Left cardiac atrium (tissue), 4 donors: ENCODE results near the gene ASXL1. TPM values are rescaled to one million over a fixed set of nuclear protein-coding genes. Genes with fewer than 3 reads are reported as not detected.

Source experiments
- ATAC-seq, 2 donors: fragments of 200-7000 bp; cut with Tn5 transposase; one replicate each; pipeline ENCODE4 v1.9.1; 2020; ENCODE audit warnings: mild to moderate bottlenecking in 2 of 2, moderate library complexity in 2 of 2
- DNase-seq: peaks from one replicate; pipeline ENCODE4 v3.0.0-alpha.2; 2020
- intact Hi-C, 2 donors: fragments of 100-400 bp; cut with DNase I; formaldehyde crosslinking; loops; one replicate each; pipeline versions ENCODE4 v1.14.1 to v1.15.1; 2022 to 2023
- total RNA-seq, 2 donors: library from RNA; stranded (reverse); fragmentation: NEBNext Ultra II Directional; extraction: Animal tissue kit (Norgen Biotek cat#: 25700); gene quantifications; one replicate each; pipeline ENCODE4 v1.2.1, GENCODE V29; 2021
- donor health status: DM: no; HTN: yes; CAD: no.
- donor health status: DM: no; HTN: yes; CAD: no; lungs with severe emphysema.
- donor health status: DM: yes; HTN: yes; CAD: no.
- donor health status: Dilated cardiomyopathy.

The ASXL1 gene
- total RNA-seq, 2 donors from 2014 or later: 32.1 to 49.0 TPM

- intact Hi-C loops: no loop called here
- ATAC-seq (no peak), DNase-seq (peak; percentile 4)
Measured at GRCh38 chr20:32479697-32480171, 121.6 kb downstream of the ASXL1 start.

- peak; percentile 17 for DNase-seq
- intact Hi-C loops: no loop called here
- ATAC-seq: no peak
Measured at GRCh38 chr20:32480371-32481241, 122.5 kb downstream of the ASXL1 start.

DNA sequence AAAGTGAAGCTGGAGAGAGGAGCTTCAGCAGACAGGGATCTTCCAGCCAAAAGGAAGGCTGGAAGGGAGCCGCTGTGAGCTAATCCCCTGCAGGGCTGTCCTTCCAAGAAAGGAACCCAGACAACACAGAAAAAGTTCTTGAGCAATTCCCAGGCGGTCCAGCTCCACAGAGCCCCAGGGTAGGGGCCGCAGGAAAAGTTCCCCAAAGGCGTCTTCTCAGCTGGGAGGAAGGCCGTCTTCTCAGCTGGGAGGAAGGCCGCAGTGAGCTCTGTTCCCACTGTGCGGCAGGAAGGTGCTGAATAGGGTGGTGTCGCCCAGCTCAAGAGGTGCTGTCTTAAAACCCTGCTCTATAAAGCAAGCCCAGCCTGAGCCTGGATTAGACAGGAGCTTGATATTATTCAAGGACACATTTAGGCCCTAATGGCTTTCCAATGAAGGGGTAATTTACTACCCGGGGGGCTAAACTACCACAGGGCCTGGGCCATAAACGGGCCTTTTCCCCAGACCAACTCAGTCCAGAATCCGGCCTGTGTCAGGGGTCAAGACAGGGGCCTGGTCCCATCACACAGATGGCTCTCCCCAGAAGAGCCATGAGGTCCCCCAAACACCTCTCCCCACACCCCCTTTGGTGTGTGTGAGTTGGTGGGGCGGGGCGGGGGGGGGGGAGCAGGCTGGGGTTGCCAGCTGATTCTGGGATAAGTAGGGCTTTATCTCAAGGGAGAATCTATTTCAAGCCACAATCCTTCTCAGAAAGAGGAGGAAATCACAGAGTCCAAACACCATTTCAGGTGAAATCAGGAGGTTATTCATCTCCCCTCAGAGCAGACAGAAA, 123.4 kb downstream of the ASXL1 start:
- peak; percentile 40 for DNase-seq
- peak in 1 of 2 donors; percentile 9 for ATAC-seq
- intact Hi-C loops: no loop called here

DNA sequence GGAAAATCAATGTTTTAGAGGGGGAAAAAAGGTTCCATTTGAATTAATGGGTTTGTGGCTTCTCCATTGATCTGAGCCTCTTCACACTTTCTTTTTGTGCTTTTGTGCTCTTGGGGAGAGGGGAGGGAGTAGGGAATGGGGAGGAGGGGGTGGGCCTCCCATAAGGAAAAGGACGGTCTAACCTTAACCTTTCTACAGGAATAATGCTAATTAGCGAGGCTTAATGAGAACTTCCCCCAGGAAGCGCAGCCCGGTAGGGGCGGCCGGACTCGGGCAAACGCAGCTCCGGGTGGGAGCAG, 124.0 kb downstream of the ASXL1 start:
- intact Hi-C loops: no loop called here
- no peak for DNase-seq
- no peak for ATAC-seq

- peak; percentile 58 for DNase-seq
- intact Hi-C loops: no loop called here
- ATAC-seq: peak; percentile 43 to 45
Measured at GRCh38 chr20:32482442-32483261, 124.5 kb downstream of the ASXL1 start.

DNA sequence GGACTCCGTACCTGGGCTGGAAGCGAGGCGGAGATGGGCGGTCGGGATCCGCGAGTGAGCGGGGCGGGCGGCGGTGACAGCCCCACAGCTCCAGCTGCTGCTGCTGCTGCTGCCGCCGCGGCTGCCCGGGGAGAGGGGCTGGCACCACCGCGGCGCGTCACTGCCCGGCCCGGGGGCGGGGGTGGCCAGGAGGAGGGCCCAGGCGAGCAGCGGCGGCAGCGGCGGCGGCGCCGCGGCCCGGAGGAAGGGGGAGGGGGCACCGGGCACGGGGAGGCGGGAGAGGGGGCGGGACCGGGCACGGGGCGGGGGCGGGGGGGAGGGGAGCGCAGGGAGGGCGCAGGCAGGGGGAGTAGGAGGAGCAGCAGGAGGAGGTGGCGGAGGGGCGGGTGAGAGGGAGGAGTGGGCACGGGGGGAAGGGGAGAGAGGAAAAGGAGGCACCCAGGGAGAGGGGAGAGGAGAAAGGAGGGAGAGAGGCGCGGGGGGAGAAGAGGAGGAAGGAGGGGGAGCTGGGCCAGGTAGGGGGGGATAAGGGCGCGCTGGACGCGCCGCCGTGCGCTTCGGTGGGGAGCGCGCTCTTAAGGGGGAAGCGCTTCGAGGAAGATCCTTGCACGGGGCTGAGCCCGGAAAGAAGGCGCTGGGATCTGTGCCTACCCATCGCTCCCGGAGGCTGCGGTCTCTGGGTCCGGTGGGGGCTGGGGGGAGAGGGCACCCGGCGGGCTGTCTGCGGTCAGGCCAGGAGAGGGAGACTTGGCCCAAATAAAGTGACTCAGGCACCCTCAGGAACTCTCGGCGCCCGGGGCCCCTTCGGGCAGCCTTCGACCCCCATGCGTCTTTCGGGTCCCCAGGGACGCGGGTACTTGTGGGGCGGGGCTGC, 125.5 kb downstream of the ASXL1 start:
- ATAC-seq: peak; percentile 65 to 77
- intact Hi-C loops: no loop called here
- DNase-seq: peak; percentile 68

DNA sequence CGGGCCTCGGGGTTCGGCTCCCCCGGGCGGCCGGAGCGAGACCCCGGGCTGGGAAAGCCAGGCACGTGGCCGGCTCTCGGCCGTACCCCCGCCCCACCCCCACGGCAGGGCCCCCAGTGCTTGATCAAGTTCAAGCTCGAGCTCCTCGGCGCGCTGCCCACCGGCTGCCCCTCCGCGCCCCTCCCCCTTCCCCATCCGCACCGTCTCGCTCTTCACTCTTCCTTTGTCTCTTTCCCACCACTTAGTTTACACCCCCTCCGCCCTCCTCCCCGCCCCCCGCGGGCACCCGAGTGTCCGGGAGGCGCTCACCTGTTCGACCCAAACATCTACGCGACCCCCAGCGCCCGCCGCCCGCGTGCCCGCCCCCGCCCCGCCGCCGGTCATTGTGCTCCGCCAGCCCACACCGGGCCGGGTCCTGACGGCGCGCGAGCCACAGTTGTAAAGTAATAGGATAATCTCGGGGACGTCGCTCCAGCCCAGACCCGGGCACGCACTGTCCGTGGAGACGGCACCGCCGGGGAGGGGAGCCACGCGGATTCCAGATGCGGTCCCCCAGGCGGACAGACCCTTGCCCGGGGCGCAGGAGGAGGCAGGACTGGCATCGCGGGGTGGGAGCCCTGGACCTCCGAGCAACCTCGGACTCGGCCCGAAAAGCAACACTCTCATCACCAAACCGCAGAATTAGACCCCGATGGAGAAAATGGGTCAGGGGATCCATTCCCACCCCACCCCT, 126.3 kb downstream of the ASXL1 start:
- ATAC-seq (peak; percentile 7 to 43), DNase-seq (no peak)
- intact Hi-C loops: no loop called here

GRCh38 chr20:32484958-32485769, 127.0 kb downstream of the ASXL1 start:
- ATAC-seq (peak; percentile 39 to 56), DNase-seq (peak; percentile 81)
- intact Hi-C loops: loop anchor here in 1 of 2 donors (5.0 kb wide), 1 partner anchor 283 kb away; no protein-coding TSS in a partner anchor

- DNase-seq: no peak
- ATAC-seq: no peak
- intact Hi-C loops: loop anchor here in 1 of 2 donors (5.0 kb wide), 1 partner anchor 284 kb away; no protein-coding TSS in a partner anchor
Measured at GRCh38 chr20:32485770-32486478, 127.8 kb downstream of the ASXL1 start.

DNA sequence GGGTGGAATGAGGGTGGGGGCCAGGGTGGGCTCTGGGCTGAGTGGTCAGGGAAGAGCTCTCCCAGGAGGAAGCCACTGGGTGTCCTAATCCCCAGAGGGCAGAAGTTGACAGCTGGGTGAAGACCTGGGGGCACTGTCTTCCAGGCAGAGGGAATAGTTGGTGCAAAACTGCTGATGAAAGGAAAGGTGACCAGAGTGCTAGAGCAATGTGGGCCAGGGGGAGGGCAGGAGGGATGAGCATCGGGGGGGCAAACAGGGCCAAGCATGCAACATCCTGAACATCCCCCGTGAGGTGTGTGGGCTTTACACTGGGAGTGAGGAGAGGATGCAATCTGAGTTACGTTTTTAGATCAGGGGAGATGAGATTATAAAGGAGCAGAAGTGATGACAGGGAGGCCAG, 129.2 kb downstream of the ASXL1 start:
- DNase-seq (no peak), ATAC-seq (no peak)
- intact Hi-C loops: loop anchor here in 1 of 2 donors (5.0 kb wide), 1 partner anchor 285 kb away; no protein-coding TSS in a partner anchor

DNA sequence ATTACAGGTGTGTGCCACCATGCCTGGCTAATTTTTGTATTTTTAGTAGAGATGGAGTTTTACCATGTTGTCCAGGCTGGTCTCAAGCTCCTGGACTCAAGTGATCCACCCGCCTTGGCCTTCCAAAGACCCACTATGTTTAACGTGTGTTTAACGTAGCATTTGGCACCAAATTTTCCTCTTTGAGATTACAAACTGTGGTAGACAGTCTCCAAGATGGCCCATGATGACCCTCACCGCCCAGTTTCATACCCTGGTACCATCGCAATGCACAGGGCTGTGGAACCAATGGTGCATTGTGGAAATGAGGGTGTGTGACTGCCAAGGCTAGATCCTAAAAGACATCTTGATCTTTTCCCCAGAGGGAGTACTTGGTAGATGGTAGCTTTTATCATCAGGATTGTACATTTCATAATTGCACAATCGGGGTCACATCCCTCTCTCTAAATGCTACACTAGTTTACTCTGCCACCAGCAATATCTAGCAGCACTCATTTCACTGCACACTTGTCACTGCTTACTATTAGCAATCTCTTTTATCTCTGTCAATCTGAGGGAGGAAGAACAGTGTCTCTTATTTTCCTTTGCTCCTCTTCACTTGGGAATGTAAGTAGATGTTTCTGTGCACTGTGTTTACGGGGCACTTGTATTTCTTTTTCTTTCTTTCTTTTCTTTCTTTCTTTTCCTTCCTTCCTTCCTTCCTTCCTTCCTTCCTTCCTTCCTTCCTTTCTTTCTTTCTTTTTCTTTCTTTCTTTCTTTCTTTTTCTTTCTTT, 130.1 kb downstream of the ASXL1 start:
- intact Hi-C loops: loop anchor here in 1 of 2 donors (5.0 kb wide), 1 partner anchor 286 kb away; no protein-coding TSS in a partner anchor
- DNase-seq (no peak), ATAC-seq (no peak)
